Kidney (tissue), 14 donors: ENCODE measurements around the gene AGTRAP. TPM values are rescaled to one million over a fixed set of nuclear protein-coding genes. Genes with fewer than 3 reads are reported as not detected.
A peak's percentile ranks its signal among the peaks of the same experiment; 100 is the strongest.

Experiments used
- DNase-seq, 5 donors: peaks; one replicate each; pipeline ENCODE4 v3.0.0-alpha.2; 2013 to 2020
- FAIRE-seq: peaks from 2 replicates; lab custom pipeline; 2012; peaks lifted over from hg19 to GRCh38; lab: Jason Lieb, UNC
- H3K27ac ChIP-seq, 2 donors: one replicate each; pipeline ENCODE4 v1.7.0; 2013; ENCODE audit warnings: low read depth in 2 of 2, low read length in 2 of 2, inconsistent platforms in 1 of 2
- H3K27me3 ChIP-seq: one replicate; pipeline ENCODE4 v1.7.1; 2013; ENCODE audit warnings: low read length, inconsistent platforms; ENCODE audit not compliant: control insufficient read depth, insufficient read depth
- H3K36me3 ChIP-seq, 3 donors: one replicate each; pipeline versions ENCODE4 v1.7.0 to v1.7.1; 2013; ENCODE audit warnings: low read length in 3 of 3, control low read depth in 1 of 3, inconsistent platforms in 1 of 3; ENCODE audit not compliant: insufficient read depth in 3 of 3, control insufficient read depth in 2 of 3
- H3K4me1 ChIP-seq, 3 donors: one replicate each; pipeline versions ENCODE4 v1.7.0 to v1.7.1; 2013; ENCODE audit warnings: low read length in 3 of 3, inconsistent platforms in 1 of 3, low read depth in 1 of 3; ENCODE audit not compliant: control insufficient read depth in 2 of 3, insufficient read depth in 2 of 3
- H3K4me3 ChIP-seq, 3 donors: one replicate each; pipeline versions ENCODE4 v1.7.0 to v1.8.1; 2013; ENCODE audit warnings: low read length in 3 of 3, control low read depth in 1 of 3, inconsistent platforms in 1 of 3
- H3K9ac ChIP-seq, 3 donors: one replicate each; pipeline versions ENCODE4 v1.7.0 to v1.7.1; 2013; ENCODE audit warnings: low read length in 3 of 3, control low read depth in 1 of 3, inconsistent platforms in 1 of 3
- H3K9me3 ChIP-seq, 3 donors: one replicate each; pipeline versions ENCODE4 v1.7.0 to v1.7.1; 2013; ENCODE audit warnings: low read length in 3 of 3, control low read depth in 1 of 3, inconsistent platforms in 1 of 3; ENCODE audit not compliant: control insufficient read depth in 2 of 3, insufficient read depth in 1 of 3
- CTCF ChIP-seq: IDR thresholded peaks from 3 replicates; pipeline ENCODE4 v1.5.1; 2012; ENCODE audit warnings: mild to moderate bottlenecking, moderate library complexity, borderline replicate concordance; ENCODE audit not compliant: insufficient read depth; ENCODE audit errors: extremely low read depth
- intact Hi-C: fragments of 100-400 bp; cut with DNase I; formaldehyde crosslinking; loops from one replicate; pipeline ENCODE4 v1.11.1; 2022
- polyA plus RNA-seq: library from polyadenylated mRNA; stranded (reverse); fragments of 350-450 nt; fragmentation: Illumina TruSeq; extraction: RNeasy Lipid Tissue Mini Kit (QIAGEN cat#74804); gene quantifications from one replicate; pipeline ENCODE4 v1.2.3, GENCODE V29; 2014; ENCODE audit warnings: low read depth, low replicate concordance; ENCODE audit not compliant: insufficient read depth
- total RNA-seq: library from RNA; stranded (reverse); fragmentation: NEBNext Ultra II Directional; extraction: Animal tissue kit (Norgen Biotek cat#: 25700); gene quantifications from one replicate; pipeline ENCODE4 v1.2.1, GENCODE V29; 2021
- donor health status: control.
- donor health status: control.
- donor health status: control.
- donor health status: control.
- donor health status: control.
- donor health status: DM: yes; HTN: yes; CAD: no.
- donor health status: Normal renal cell carcinoma (clear cell type).

AGTRAP gene
- total and polyA plus RNA-seq, 2 donors from 2014 or later = 66.1 to 140 TPM

- FAIRE-seq (no peak), DNase-seq (no peak)
- no peak overlapping the region for H3K9ac ChIP-seq
- H3K36me3 ChIP-seq = no peaks in the 10 kb centered on the region
- intact Hi-C loops = no loop called here
- H3K9me3 ChIP-seq = no peaks in the 10 kb centered on the region
- peaks cover 2 to 25% (median 8%) of the 10 kb centered on the region in 3 donors for H3K4me1 ChIP-seq
- H3K27me3 ChIP-seq = no peaks in the 10 kb centered on the region
- no peak overlapping the region for H3K27ac ChIP-seq
- no peak overlapping the region for H3K4me3 ChIP-seq
- no peak for TF ChIP-seq CTCF
These were observed 2.6 kb upstream of the AGTRAP start for GRCh38 chr1:11733306-11733705.

- peak overlapping the region; percentile 36 to 98 (median 45) for H3K4me3 ChIP-seq
- no peak overlapping the region for H3K9ac ChIP-seq
- H3K36me3 ChIP-seq = no peaks in the 10 kb centered on the region
- H3K4me1 ChIP-seq = peaks cover 2 to 21% (median 8%) of the 10 kb centered on the region in 3 donors
- no peak for FAIRE-seq
- DNase-seq = no peak
- TF ChIP-seq CTCF = no peak
- H3K9me3 ChIP-seq = no peaks in the 10 kb centered on the region
- H3K27ac ChIP-seq = peak overlapping the region in 1 of 2 donors; percentile 75
- no peaks in the 10 kb centered on the region for H3K27me3 ChIP-seq
- intact Hi-C loops = no loop called here
These were observed 444 bp upstream of the AGTRAP start for GRCh38 chr1:11735531-11735853.

GRCh38 chr1:11736746-11737639, 1.1 kb downstream of the AGTRAP start:
- DNase-seq (peak in 3 of 5 donors; percentile 43 to 75 (median 70)), FAIRE-seq (no peak)
- Histone ChIP-seq H3K27me3 (no peaks in the 10 kb centered on the region), H3K9me3 (no peaks in the 10 kb centered on the region), H3K27ac (peak overlapping the region; percentile 86 to 96), H3K36me3 (no peaks in the 10 kb centered on the region), H3K4me1 (peaks cover 0 to 21% (median 8%) of the 10 kb centered on the region in 3 donors), H3K9ac (peak overlapping the region; percentile 36 to 95 (median 84)), H3K4me3 (peak overlapping the region; percentile 90 to 98 (median 98))
- no peak for TF ChIP-seq CTCF
- intact Hi-C loops = no loop called here
